B cell (primary cell): ENCODE measurements around the gene YOD1. TPM values are rescaled to one million over a fixed set of nuclear protein-coding genes. Genes with fewer than 3 reads are reported as not detected.

ENCODE experiments used
- ATAC-seq: fragments of 200-7000 bp; cut with Tn5 transposase; one replicate; pipeline ENCODE4 v1.10.0; 2021; ENCODE audit warnings: low read depth, mild to moderate bottlenecking, moderate number of reproducible peaks, moderate library complexity
- CTCF ChIA-PET: fragments of 350-600 bp; sonication (Branson Sonifier 250); formaldehyde crosslinking; loops from one replicate; lab custom pipeline; 2021; ENCODE audit warnings: antibody characterized with exemption, inconsistent platforms; lab: Charles Lee
- POLR2A ChIA-PET: fragments of 350-600 bp; sonication (Branson Sonifier 250); formaldehyde crosslinking; loops from one replicate; lab custom pipeline; 2021; ENCODE audit warnings: antibody characterized with exemption; lab: Charles Lee
- DNase-seq: peaks from one replicate; pipeline ENCODE4 v3.0.0; 2013
- H2AFZ ChIP-seq: 2 replicates; pipeline ENCODE4 v1.6.1; 2012; ENCODE audit warnings: mild to moderate bottlenecking, low read depth, low read length; ENCODE audit not compliant: insufficient read depth, poor library complexity, severe bottlenecking
- H3K27ac ChIP-seq, 2 donors: 1 replicate in 1 of 2; 2 replicates in 1 of 2; pipeline ENCODE4 v1.5.1; 2012 to 2013; ENCODE audit warnings: low read length in 2 of 2, mild to moderate bottlenecking in 2 of 2, moderate library complexity in 1 of 2
- H3K27me3 ChIP-seq, 4 experiments: fragments of 200-600 bp in 1 of 4; sonication (generic) in 1 of 4; replicated peaks in 1 of 4; 1 replicate in 2 of 4; 2 replicates in 2 of 4; pipeline versions ENCODE4 v1.6.1 to v1.7.0; 2013 to 2016; ENCODE audit warnings: low read length in 3 of 4, mild to moderate bottlenecking in 2 of 4, mixed read lengths in 1 of 4, moderate library complexity in 1 of 4; ENCODE audit not compliant: insufficient read depth in 4 of 4, control insufficient read depth in 3 of 4; ENCODE audit errors: control extremely low read depth in 1 of 4
- H3K36me3 ChIP-seq, 2 experiments: replicated peaks in 1 of 2; 1 replicate in 1 of 2; 2 replicates in 1 of 2; pipeline versions ENCODE4 v1.6.1 to v1.7.1; 2013; ENCODE audit warnings: low read length in 1 of 2; ENCODE audit not compliant: insufficient read depth in 2 of 2, control insufficient read depth in 1 of 2; ENCODE audit errors: control extremely low read depth in 1 of 2, extremely low read depth in 1 of 2
- H3K4me1 ChIP-seq, 2 donors: fragments of 200-600 bp in 1 of 2; sonication (generic) in 1 of 2; 1 replicate in 1 of 2; 2 replicates in 1 of 2; pipeline versions ENCODE4 v1.5.1 to v1.6.1; 2013 to 2017; ENCODE audit warnings: low read length in 2 of 2; ENCODE audit not compliant: control insufficient read depth in 2 of 2, insufficient read depth in 2 of 2
- H3K4me2 ChIP-seq: replicated peaks from 2 replicates; pipeline ENCODE3; 2012; ENCODE audit warnings: mild to moderate bottlenecking, low read depth, low read length; ENCODE audit not compliant: poor library complexity, severe bottlenecking
- H3K4me3 ChIP-seq, 5 experiments: fragments of 200-600 bp in 1 of 5; sonication (generic) in 1 of 5; 1 replicate in 3 of 5; 2 replicates in 2 of 5; pipeline versions ENCODE4 v1.5.1 to v1.7.0; 2011 to 2016; ENCODE audit warnings: low read length in 4 of 5, mild to moderate bottlenecking in 4 of 5, low read depth in 2 of 5, control low read depth in 1 of 5, moderate library complexity in 1 of 5; ENCODE audit not compliant: insufficient read depth in 1 of 5; ENCODE audit errors: control extremely low read depth in 1 of 5, extremely low read depth in 1 of 5
- H3K79me2 ChIP-seq: fragments of 200-600 bp; sonication (generic); one replicate; pipeline ENCODE4 v1.6.0; 2016; ENCODE audit warnings: low read length; ENCODE audit not compliant: control insufficient read depth, insufficient read depth
- H3K9ac ChIP-seq: fragments of 200-600 bp; sonication (generic); 2 replicates; pipeline ENCODE4 v1.6.1; 2017; ENCODE audit warnings: mild to moderate bottlenecking, low read length, moderate library complexity
- H3K9me3 ChIP-seq, 3 donors: one replicate each; pipeline versions ENCODE4 v1.6.1 to v1.7.1; 2013; ENCODE audit warnings: low read length in 2 of 3; ENCODE audit not compliant: control insufficient read depth in 2 of 3, insufficient read depth in 1 of 3; ENCODE audit errors: control extremely low read depth in 1 of 3
- H4K20me1 ChIP-seq: 2 replicates; pipeline ENCODE4 v1.6.0; 2012; ENCODE audit warnings: mild to moderate bottlenecking, low read length; ENCODE audit not compliant: insufficient read depth, control insufficient read depth, poor library complexity, severe bottlenecking
- H3K27ac Mint-ChIP-seq: one replicate; pipeline ENCODE4 v1.8.0; 2021; ENCODE audit warnings: mixed read lengths
- H3K27me3 Mint-ChIP-seq: one replicate; pipeline ENCODE4 v1.8.0; 2021; ENCODE audit warnings: mixed read lengths
- H3K4me1 Mint-ChIP-seq: one replicate; pipeline ENCODE4 v1.8.0; 2021; ENCODE audit warnings: mixed read lengths
- H3K4me3 Mint-ChIP-seq: one replicate; pipeline ENCODE4 v1.8.0; 2021; ENCODE audit warnings: mixed read lengths
- H3K9me3 Mint-ChIP-seq: one replicate; pipeline ENCODE4 v1.8.0; 2022; ENCODE audit warnings: mixed read lengths; ENCODE audit not compliant: insufficient read depth
- CTCF ChIP-seq: fragments of 200-600 bp; IDR thresholded peaks from one replicate; pipeline ENCODE4 v1.8.0; 2022; ENCODE audit warnings: antibody characterized with exemption, mild to moderate bottlenecking
- EZH2 ChIP-seq: IDR thresholded peaks from 2 replicates; pipeline ENCODE4 v1.6.1; 2012; ENCODE audit warnings: borderline replicate concordance, low read depth, mild to moderate bottlenecking, moderate library complexity, low read length; ENCODE audit not compliant: insufficient read depth, poor library complexity, severe bottlenecking
- WGBS: methylation state at CpG from one replicate; pipeline ENCODE4 v1.1.5; 2013; ENCODE audit warnings: missing lambda C conversion rate; ENCODE audit not compliant: insufficient coverage; 5-methylcytosine and 5-hydroxymethylcytosine counted together
- intact Hi-C: fragments of 100-400 bp; cut with micrococcal nuclease; formaldehyde crosslinking; loops from one replicate; pipeline ENCODE4 v1.10.0; 2022
- polyA plus RNA-seq: library from polyadenylated mRNA; depleted of rRNA; stranded (reverse); fragments of >200 nt; gene quantifications from 2 replicates; pipeline ENCODE4 v1.2.3, GENCODE V29; 2012
- total RNA-seq, 2 donors: library from RNA; stranded (reverse); fragments of 120-200 nt in 1 of 2; gene quantifications; 1 replicate in 1 of 2; 2 replicates in 1 of 2; pipeline versions ENCODE4 v1.2.3 to v1.2.4, GENCODE V29; 2013 to 2022

Gene YOD1
- total and polyA plus RNA-seq, 2 donors (not counting 1 experiment from before 2014, with no cell fraction given): 2.3 to 9.4 TPM

- intact Hi-C loops: no loop called here
- H3K4me1 Mint-ChIP-seq: no peaks in the 10 kb centered on the region
These were observed 16.0 kb downstream of the YOD1 start for GRCh38 chr1:207034998-207035397.

GRCh38 chr1:207034208-207034607, 16.8 kb downstream of the YOD1 start:
- POLR2A ChIA-PET: no interaction called here
- CTCF ChIA-PET: interaction anchor here (0.9 to 1.0 kb wide), 2 partner anchors 15 to 29 kb away, joined by 3 to 5 read pairs; no protein-coding TSS in a partner anchor
- H3K27me3 Mint-ChIP-seq: peaks cover 50% of the 10 kb centered on the region

More at GRCh38 chr1:207034998-207035397, 16.0 kb downstream of the YOD1 start:
- Histone ChIP-seq H3K4me1 (no peaks in the 10 kb centered on the region), H3K4me2 (no peak overlapping the region), H4K20me1 (no peaks in the 10 kb centered on the region), H3K4me3 (no peak overlapping the region), H3K9me3 (no peaks in the 10 kb centered on the region), H3K36me3 (no peaks in the 10 kb centered on the region), H3K27ac (no peak overlapping the region), H3K9ac (no peak overlapping the region), H2AFZ (no peak overlapping the region), H3K79me2 (no peaks in the 10 kb centered on the region), H3K27me3 (peaks cover 0 to 24% (median 9%) of the 10 kb centered on the region in 4 experiments)
- H3K27me3 Mint-ChIP-seq: peaks cover 45% of the 10 kb centered on the region
- no peak overlapping the region for H3K4me3 Mint-ChIP-seq
- ChIA-PET POLR2A (no interaction called here), CTCF (interaction anchor here (1.0 kb wide), 1 partner anchor 13 kb away, joined by 6 read pairs; no protein-coding TSS in a partner anchor)
- DNase-seq (no peak), ATAC-seq (no peak)
- H3K9me3 Mint-ChIP-seq: no peaks in the 10 kb centered on the region
- TF ChIP-seq EZH2 (no peak), CTCF (no peak)
- H3K27ac Mint-ChIP-seq: no peak overlapping the region

More at GRCh38 chr1:207034208-207034607, 16.8 kb downstream of the YOD1 start:
- no peak overlapping the region for H3K4me2 ChIP-seq
- no peaks in the 10 kb centered on the region for H4K20me1 ChIP-seq
- no peaks in the 10 kb centered on the region for H3K4me1 ChIP-seq
- H3K36me3 ChIP-seq: no peaks in the 10 kb centered on the region
- intact Hi-C loops: no loop called here
- H3K4me3 ChIP-seq: no peak overlapping the region
- Mint-ChIP-seq H3K4me1 (no peaks in the 10 kb centered on the region), H3K9me3 (no peaks in the 10 kb centered on the region), H3K27ac (no peak overlapping the region), H3K4me3 (no peak overlapping the region)
- H3K27me3 ChIP-seq: peaks cover 0 to 26% (median 12%) of the 10 kb centered on the region in 4 experiments
- no CpG with 5 or more reads among the region's 1 CpG for WGBS
- no peak overlapping the region for H2AFZ ChIP-seq
- DNase-seq (no peak), ATAC-seq (no peak)
- no peak for TF ChIP-seq CTCF
- no peak for TF ChIP-seq EZH2
- no peaks in the 10 kb centered on the region for H3K79me2 ChIP-seq
- H3K9ac ChIP-seq: no peak overlapping the region
- no peaks in the 10 kb centered on the region for H3K9me3 ChIP-seq
- no peak overlapping the region for H3K27ac ChIP-seq
